ENCODE results near the gene RBM19. TPM values are rescaled to one million over a fixed set of nuclear protein-coding genes. Genes with fewer than 3 reads are reported as not detected.
A peak's percentile ranks its signal among the peaks of the same experiment; 100 is the strongest.

The RBM19 gene
- total RNA-seq, 1 donor from 2014 or later, result 18.4 TPM

DNA sequence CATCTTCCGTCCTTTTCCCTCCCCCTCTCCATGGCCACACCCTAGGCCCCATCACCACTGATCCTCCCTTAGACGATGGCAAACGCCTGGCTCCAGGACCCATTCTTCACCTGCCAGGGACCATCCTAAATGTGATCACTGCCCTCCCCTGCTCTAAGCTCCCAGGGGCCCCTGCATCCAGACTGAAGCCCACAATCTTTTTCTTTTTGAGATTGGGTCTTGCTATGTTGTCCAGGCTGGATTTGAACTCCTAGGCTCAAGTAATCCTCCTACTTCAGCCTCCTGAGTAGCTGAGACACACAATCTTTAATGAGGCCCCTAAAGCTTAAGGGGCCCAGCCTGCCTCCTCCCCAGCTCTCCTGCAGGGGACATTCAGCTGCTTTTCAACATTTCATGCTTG lies 15.3 kb downstream of the RBM19 start:
- DNase-seq, result no peak

GRCh38 chr12:113949321-113950305 lies 16.5 kb downstream of the RBM19 start:
- no peak for DNase-seq

- no peak for DNase-seq
Observed at GRCh38 chr12:113948151-113948914, 17.8 kb downstream of the RBM19 start.

DNA sequence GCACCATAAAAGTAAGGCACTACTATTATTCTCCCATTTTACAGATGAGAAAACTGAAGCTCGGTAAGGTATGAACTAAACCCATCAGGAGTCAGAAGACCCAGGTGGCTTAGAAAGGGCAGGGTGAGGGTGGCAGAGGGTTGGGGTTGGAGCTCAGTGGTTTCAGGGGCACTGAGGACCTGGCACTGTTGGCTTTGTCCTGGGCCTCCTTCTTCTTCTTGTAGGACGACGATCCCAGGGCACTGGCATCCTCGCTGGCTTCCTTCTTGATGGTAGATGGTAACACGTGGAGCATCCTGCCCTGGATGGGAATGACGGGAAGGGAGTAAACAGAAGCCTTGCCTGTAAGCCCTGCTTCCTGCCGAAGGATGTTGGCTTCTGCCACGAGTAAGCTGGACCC lies 19.9 kb downstream of the RBM19 start:
- no peak for DNase-seq

DNA sequence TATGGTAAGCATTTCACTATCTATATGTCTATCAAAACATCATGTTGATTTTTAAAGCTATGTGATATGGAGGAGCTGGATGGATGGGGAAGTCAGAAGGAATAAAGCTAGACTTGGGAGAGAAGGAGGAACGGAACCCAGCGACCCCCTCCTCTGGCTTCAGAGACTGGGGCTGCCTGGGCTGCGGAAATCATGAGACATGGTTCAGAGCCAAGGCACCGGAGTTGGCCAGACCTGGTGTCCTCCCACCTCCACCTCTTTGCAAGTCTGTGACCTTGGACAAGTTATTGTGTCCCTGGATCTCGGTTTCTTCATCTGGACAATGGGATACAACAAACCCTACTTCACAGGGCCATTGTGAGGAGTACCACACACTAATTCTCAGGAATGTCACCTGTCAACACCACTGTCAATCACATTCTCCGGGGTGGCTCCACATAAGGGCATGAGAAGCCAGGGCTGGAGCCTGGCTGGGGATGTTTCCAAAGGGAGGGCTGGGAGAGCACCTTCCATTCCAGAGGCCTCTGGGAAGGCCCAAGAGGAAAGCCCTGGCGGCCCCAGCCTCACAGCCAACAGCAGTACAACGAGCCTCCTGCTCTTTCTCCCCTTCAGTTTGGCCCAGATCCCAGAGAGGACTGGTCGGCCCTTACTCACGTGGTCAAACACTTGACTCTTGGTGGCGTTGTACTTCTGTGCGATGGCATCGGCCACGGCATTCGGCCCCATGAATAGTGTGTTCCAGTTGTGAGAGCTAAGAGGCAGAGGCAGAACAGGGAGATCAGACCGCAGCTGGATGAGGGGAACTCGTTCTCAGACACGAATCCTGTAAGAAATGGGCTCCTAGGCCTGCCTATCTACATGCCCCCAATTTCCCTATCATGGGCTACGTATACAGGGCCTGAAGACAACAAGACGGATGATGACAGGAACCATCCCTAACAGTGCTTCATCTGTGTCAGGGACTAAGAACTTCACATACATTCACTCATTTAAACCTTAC lies 20.7 kb downstream of the RBM19 start:
- DNase-seq, result no peak

DNA sequence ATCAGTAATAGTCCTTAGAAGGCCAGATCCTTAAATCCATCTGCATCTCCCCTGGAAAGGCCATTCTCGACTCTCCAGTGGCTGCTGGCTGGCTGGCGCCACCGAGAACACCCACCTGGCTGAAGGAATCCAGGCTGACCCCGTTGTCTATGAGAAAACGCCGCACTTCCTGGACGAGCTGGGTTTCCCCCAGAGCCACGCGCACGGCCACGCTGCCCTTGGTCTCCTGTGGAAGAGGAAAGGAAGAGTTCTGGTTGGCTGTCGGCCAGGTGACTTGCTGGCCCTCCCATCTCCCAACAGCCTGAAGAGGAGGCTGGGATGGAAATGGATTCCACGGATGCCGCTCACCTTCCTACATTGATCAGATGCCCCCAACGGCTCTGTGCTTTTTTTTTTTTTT lies 23.9 kb downstream of the RBM19 start:
- DNase-seq, result no peak

DNA sequence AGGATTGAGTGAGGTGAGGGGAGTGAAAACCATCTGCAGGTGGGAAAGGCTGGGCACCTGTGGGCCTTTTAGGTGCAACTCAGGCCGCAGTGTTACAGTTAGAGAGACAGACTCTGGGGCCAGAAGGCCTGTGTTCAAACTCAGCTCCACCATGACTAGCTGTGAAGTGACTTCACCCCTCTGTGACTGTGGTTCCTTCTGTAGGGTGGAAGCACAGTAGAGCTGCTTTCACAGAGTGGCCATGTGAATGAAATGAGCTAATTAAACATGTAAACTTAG lies 25.0 kb downstream of the RBM19 start:
- no peak for DNase-seq

- no peak for DNase-seq
Observed at GRCh38 chr12:113940357-113941207, 25.5 kb downstream of the RBM19 start.

DNA sequence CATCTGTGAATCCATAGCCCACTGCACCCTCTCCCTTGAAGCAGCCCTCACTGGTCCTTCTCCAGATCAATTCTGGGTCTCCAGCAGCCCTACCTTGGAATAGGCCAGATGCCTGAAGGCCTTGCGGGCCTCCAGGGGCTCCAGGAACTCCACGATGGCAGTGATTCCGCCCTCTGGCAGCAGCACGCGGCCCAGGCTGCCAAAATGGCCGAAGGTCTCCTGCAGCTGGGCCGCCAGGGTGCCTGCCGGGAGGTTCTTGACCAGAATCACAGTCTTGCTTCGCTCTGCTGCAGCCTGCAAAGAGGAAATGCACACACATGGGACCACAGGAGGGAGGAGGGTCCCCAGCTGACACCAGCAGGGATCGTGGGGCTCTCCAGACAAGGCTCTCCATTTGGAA lies 26.3 kb downstream of the RBM19 start:
- DNase-seq, result no peak

GRCh38 chr12:113938471-113938870 lies 27.7 kb downstream of the RBM19 start:
- no peak for DNase-seq

GRCh38 chr12:113936460-113936859 lies 29.7 kb downstream of the RBM19 start:
- no peak for DNase-seq

- DNase-seq, result no peak
Observed at GRCh38 chr12:113935459-113935858, 30.7 kb downstream of the RBM19 start.

DNA sequence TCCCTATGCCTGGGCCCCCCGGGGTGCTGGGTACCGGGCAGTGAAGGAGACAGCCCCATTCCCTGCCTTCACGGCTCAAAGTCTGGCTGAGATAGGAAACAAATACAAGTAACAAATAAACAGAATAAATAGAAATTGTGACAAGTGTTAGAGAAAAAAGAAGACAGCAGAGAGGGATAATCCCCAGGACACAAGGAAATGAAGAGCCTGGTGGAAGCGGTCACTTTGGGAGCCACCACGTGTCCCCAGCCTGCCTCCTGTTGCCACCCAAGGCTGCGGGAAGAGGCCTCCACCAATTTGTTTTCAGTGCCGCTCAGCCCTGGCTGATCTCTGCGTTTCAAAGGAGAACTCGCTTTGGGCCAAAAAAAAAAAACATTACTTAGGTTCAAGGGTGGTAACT lies 31.2 kb downstream of the RBM19 start:
- no peak for DNase-seq

DNA sequence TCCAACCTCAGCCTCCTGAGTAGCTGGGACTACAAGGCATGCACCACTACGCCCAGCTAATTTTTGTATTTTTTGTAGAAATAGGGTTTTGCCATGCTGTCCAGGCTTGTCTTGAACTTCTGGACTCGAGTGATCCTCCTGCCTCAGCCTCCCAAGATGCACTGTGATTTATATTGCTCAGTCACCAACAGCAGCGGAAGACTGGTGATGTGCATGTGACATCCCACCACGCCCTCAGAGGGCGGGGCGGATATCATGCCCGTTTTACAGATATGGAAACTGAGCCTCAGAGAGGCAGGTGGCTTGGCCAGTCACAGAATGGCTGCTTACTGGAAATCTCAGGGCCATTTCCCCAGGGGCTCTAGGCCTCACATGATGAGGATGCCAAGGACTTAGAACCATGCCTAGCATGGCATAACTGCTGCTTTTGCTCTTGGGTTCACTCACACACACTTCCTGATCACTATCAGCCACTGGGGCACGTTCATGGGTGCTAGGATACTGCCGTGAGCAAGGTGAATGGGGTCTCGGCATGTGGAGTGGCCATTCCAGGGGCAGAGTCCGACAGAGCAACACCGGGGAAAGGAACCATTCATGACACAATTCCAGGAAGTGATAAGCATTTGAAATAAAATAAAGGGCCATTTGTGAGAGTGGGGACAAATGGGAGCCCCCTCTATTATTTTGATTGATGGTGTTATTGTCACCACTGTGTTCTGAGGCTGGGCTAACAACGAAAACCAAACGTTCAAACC lies 31.9 kb downstream of the RBM19 start:
- DNase-seq, result no peak

DNA sequence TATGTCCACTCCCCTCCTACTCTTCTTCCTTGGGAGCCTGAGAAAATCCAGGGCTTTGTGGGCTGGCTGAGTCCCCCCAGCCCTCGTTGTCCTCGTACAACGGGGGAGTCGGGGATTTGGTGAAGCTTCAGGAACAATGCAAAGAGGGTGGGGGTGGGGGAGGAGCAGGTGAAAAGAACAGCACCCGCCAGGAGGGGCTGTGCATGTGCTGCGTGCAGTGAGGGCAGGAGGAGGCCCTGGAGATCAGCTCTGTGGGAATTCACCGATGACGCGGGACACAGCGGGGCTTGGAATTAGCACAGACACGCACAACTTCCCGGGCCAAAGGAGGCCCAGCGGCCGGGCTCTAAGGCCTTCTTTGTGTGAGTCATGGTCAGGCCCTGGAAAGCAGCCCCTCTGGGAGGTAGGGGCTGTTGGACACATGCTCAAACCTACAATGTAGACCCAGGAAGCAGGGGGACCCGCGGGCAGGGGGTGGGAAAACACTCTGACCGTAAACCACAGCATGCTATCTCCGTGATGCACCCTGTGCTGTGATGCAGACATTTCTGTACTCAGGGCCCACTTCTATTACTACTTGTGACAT lies 32.8 kb downstream of the RBM19 start:
- peak; percentile 22 for DNase-seq

- DNase-seq, result peak; percentile 64
Observed at GRCh38 chr12:113932381-113933196, 33.5 kb downstream of the RBM19 start.

- no peak for DNase-seq
Observed at GRCh38 chr12:113931517-113931916, 34.6 kb downstream of the RBM19 start.

DNA sequence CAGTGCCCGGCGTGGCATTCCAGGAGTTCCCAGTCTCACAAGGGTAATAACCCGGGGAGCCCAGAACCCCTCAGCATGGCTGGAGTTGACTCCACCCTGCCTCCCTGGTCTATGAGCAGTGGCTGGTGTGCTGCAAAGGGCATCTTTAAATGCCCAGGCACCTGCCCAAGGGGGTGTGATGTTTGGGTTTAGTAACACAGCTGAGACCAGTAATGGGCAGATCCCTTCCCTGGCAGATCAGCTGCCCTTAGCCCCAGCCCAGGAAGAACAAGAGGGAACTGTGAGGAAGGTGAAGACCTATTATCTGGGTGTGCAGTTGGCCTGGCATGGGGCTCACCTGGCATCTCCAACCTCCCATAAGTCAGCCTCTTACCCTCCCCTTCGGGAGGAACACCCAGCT lies 35.9 kb downstream of the RBM19 start:
- no peak for DNase-seq

DNA sequence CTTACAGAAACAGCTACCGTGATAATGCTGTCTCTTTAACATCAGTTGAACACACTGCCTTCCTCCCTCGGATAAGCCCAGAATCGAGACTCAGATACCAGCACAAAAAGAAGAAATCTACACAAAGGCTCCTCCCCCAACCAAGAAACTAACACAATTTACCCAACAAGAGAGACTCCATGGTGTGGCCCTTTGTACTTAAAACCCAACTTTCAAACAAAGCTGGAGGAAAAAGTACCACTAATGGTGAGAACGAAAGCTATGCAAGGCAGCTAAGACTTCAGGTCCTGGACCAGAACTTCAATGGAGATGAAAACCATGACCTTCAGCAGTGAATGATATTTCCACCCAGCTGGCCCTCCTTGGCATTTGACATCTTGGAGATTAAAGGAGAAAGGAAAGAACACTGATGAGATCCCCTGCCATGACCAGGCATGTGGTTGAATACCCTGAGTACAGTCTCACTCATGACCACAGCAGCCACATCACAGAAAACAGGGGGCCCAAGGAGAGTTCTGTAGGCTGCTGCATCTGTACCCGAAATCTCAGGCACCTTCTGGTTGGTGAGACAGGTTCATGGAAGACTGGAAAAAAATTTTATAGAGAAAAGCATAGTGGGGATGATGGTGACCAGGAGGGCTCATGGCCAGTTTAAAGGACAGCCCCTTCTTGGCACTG lies 36.7 kb downstream of the RBM19 start:
- no peak for DNase-seq

Measured in occipital lobe (tissue), 2 donors.